ENCODE results near the gene PTPRN2. TPM values are rescaled to one million over a fixed set of nuclear protein-coding genes. Genes with fewer than 3 reads are reported as not detected.

Gene PTPRN2
- total and polyA plus RNA-seq, 7 donors, result 0.47 to 0.82 (median 0.51) TPM

GRCh38 chr7:158329686-158330085 is 257.9 kb downstream of the PTPRN2 start:
- H3K27ac ChIP-seq, result no peak overlapping the region
- TF ChIP-seq CTCF (IDR thresholded peaks at IDR 0.05), result no peak
- no peak for DNase-seq
- H3K36me3 ChIP-seq (ENCODE audit: insufficient read depth in 1 of 2, low read depth in 1 of 2), result no peaks in the 10 kb centered on the region
- 88 to 92% (median 90%) methylated on average over 13 of the region's 13 CpGs for WGBS, 3 donors
- ATAC-seq, result no peak
- no peaks in the 10 kb centered on the region for H3K4me1 ChIP-seq
- no peak overlapping the region for H3K4me3 ChIP-seq
- intact Hi-C loops (cut with DNase I), result no loop called here
- no peaks in the 10 kb centered on the region for H3K9me3 ChIP-seq
- H3K27me3 ChIP-seq (ENCODE audit: insufficient read depth in 3 of 3, low read length in 2 of 3), result no peaks in the 10 kb centered on the region

DNA sequence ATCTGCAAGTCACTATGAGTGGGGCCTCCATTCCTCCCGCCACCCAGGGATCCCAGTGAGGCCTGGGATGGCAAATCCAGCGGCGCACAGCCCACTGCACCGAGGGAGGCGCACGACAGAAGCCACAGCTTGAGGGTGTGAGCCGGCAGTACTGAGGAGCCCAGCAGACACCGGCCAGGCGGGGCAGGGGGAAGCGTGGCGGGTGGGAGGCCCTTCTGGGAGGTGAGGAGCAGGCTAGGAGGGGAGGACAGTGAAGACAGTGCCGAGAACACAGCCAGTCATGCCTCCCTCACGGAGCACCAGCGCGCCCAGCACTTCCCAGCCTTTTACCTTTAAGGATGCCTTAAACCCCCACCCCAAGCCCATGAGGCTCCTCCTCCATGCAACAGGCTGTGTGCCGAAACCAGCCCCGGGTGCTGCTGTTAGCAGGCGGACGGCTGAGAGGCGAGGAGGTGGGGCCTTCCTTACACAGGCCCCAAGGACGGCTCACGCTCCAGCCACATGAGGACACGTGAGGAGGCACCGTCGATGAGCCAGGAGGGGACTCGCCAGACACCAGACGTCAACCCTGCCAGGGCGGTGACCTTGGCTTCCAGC is 258.5 kb downstream of the PTPRN2 start:
- Histone ChIP-seq H3K4me1 (no peaks in the 10 kb centered on the region), H3K27me3 (ENCODE audit: insufficient read depth in 3 of 3, low read length in 2 of 3) (no peaks in the 10 kb centered on the region), H3K36me3 (ENCODE audit: insufficient read depth in 1 of 2, low read depth in 1 of 2) (no peaks in the 10 kb centered on the region), H3K4me3 (no peak overlapping the region), H3K9me3 (no peaks in the 10 kb centered on the region), H3K27ac (no peak overlapping the region)
- DNase-seq, result no peak
- intact Hi-C loops (cut with DNase I), result no loop called here
- no peak for TF ChIP-seq CTCF (IDR thresholded peaks at IDR 0.05)
- WGBS, 3 donors, result 80 to 85% (median 82%) methylated on average over 27 to 28 of the region's 28 CpGs
- ATAC-seq, result no peak

DNA sequence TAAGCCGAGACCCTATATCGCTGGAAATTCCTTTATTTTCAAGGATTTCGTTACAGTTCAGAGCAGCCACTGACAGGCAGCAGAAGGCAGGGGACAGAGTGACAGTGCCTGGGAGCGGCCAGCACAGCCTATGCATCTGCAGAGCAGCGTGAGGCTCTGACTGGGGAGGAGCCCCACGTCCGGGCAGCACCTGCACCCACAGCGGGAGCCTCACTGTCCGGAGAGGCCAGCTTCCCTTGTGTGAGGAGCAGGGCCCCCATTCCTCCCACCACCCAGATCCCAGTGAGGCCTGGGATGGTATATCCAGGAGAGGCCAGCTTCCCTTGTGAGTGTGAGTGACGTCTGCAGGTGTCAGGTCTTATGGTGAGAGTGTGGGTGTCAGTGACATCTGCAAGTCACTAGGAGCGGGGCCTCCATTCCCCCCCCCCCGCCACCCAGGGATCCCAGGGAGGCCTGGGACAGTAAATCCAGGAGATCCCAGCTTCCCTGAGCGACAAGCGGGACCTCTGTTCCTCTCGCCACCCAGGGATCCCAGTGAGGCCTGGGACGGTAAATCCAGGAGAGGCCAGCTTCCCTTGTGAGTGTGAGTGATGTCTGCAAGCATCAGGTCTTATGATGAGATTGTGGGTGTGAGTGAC is 259.1 kb downstream of the PTPRN2 start:
- TF ChIP-seq CTCF (IDR thresholded peaks at IDR 0.05), result no peak
- Histone ChIP-seq H3K9me3 (no peaks in the 10 kb centered on the region), H3K36me3 (ENCODE audit: insufficient read depth in 1 of 2, low read depth in 1 of 2) (no peaks in the 10 kb centered on the region), H3K4me1 (no peaks in the 10 kb centered on the region), H3K4me3 (no peak overlapping the region), H3K27ac (no peak overlapping the region), H3K27me3 (ENCODE audit: insufficient read depth in 3 of 3, low read length in 2 of 3) (no peaks in the 10 kb centered on the region)
- ATAC-seq (no peak), DNase-seq (no peak)
- intact Hi-C loops (cut with DNase I), result no loop called here
- 55 to 68% (median 62%) methylated on average over 14 to 16 of the region's 16 CpGs for WGBS, 3 donors

DNA sequence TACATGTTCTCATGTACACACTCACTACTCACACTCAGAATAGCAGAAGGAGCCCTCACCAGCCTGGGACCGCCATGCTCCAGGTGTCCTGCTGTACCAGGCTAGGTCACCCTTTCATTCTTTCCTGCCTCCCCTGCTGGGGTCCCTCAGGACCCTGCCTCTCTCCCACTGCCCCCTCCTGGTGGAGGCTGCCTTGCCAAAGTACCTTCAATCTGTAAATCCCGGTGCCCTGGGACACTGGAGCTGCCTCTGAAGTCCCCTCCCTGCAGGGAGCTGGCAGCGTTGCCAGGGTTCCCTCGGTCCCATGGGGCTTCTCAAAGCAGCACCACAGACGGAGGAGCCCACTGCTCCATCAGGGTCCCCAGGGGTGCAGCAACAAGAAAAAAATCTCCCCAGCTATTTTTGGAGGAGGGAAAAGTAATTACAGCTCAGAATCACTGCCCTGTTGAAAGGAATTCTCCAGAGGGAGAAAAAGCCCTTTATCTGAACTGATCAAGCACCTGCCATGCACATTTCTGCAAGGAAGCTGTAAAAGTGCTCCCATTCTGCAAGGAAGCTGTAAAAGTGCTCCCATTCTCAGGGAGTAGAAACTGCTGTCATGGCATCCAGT is 259.9 kb downstream of the PTPRN2 start:
- Histone ChIP-seq H3K27me3 (ENCODE audit: insufficient read depth in 3 of 3, low read length in 2 of 3) (no peaks in the 10 kb centered on the region), H3K36me3 (ENCODE audit: insufficient read depth in 1 of 2, low read depth in 1 of 2) (no peaks in the 10 kb centered on the region), H3K4me3 (no peak overlapping the region), H3K4me1 (no peaks in the 10 kb centered on the region), H3K9me3 (no peaks in the 10 kb centered on the region), H3K27ac (no peak overlapping the region)
- no peak for ATAC-seq
- 47 to 53% (median 49%) methylated on average over 5 of the region's 5 CpGs for WGBS, 3 donors
- no peak for DNase-seq
- no peak for TF ChIP-seq CTCF (IDR thresholded peaks at IDR 0.05)
- intact Hi-C loops (cut with DNase I), result no loop called here

Data from psoas muscle (tissue), 8 donors.